Fibroblast of lung (primary cell): ENCODE results near the gene FAHD2A. TPM values are rescaled to one million over a fixed set of nuclear protein-coding genes. Genes with fewer than 3 reads are reported as not detected.

ENCODE experiments used
- DNase-seq, 2 donors: peaks; one replicate each; pipeline versions ENCODE4 v3.0.0 to v3.0.0-alpha.2; 2010; ENCODE audit warnings: low read depth in 2 of 2
- H2AFZ ChIP-seq: 2 replicates; pipeline ENCODE4 v1.5.1; 2012; ENCODE audit warnings: low read length, control low read depth, inconsistent platforms
- H3K27ac ChIP-seq: 2 replicates; pipeline ENCODE4 v1.5.1; 2011; ENCODE audit warnings: low read length, control low read depth; ENCODE audit not compliant: insufficient read depth
- H3K27me3 ChIP-seq: 2 replicates; pipeline ENCODE4 v1.5.1; 2011; ENCODE audit warnings: mild to moderate bottlenecking, low read length; ENCODE audit not compliant: control insufficient read depth, insufficient read depth
- H3K36me3 ChIP-seq: 2 replicates; pipeline ENCODE4 v1.5.1; 2011; ENCODE audit warnings: low read length; ENCODE audit not compliant: control insufficient read depth, insufficient read depth
- H3K4me1 ChIP-seq: 2 replicates; pipeline ENCODE4 v1.5.1; 2011; ENCODE audit warnings: low read length; ENCODE audit not compliant: control insufficient read depth, insufficient read depth; ENCODE audit errors: extremely low read depth
- H3K4me2 ChIP-seq: 2 replicates; pipeline ENCODE4 v1.5.1; 2011; ENCODE audit warnings: low read length, control low read depth; ENCODE audit not compliant: insufficient read depth; ENCODE audit errors: extremely low read depth
- H3K4me3 ChIP-seq, 4 experiments: fragments of 200-600 bp in 1 of 4; sonication (generic) in 1 of 4; replicated peaks in 1 of 4; 2 replicates each; pipeline ENCODE4 v1.5.1; 2011 to 2016; ENCODE audit warnings: low read length in 4 of 4, low read depth in 3 of 4, mild to moderate bottlenecking in 3 of 4, control low read depth in 2 of 4, inconsistent platforms in 1 of 4, mixed read lengths in 1 of 4; ENCODE audit not compliant: insufficient read depth in 1 of 4; ENCODE audit errors: control extremely low read depth in 1 of 4
- H3K79me2 ChIP-seq: 2 replicates; pipeline ENCODE4 v1.5.1; 2012; ENCODE audit warnings: mild to moderate bottlenecking, low read length, inconsistent platforms; ENCODE audit not compliant: control insufficient read depth, insufficient read depth
- H3K9ac ChIP-seq: 2 replicates; pipeline ENCODE4 v1.5.1; 2011; ENCODE audit warnings: mild to moderate bottlenecking, low read length, control low read depth; ENCODE audit not compliant: insufficient read depth
- H3K9me3 ChIP-seq: 2 replicates; pipeline ENCODE4 v1.5.1; 2012; ENCODE audit warnings: low read depth, low read length; ENCODE audit not compliant: control insufficient read depth, insufficient read depth
- H4K20me1 ChIP-seq: 2 replicates; pipeline ENCODE4 v1.5.1; 2011; ENCODE audit warnings: low read length; ENCODE audit not compliant: control insufficient read depth, insufficient read depth; ENCODE audit errors: extremely low read depth
- EZH2 ChIP-seq: IDR thresholded peaks from 2 replicates; pipeline ENCODE4 v1.5.1; 2012; ENCODE audit warnings: low read length, control low read depth, mild to moderate bottlenecking; ENCODE audit errors: missing control alignments
- polyA plus RNA-seq, 2 donors: library from polyadenylated mRNA; depleted of rRNA in 1 of 2; stranded (reverse) in 1 of 2; unstranded in 1 of 2; fragments of >200 nt; gene quantifications; 2 replicates each; pipeline ENCODE4 v1.2.1, GENCODE V29; 2011 to 2012; ENCODE audit warnings: missing spikeins in 1 of 2
- total RNA-seq: library from RNA; depleted of rRNA; stranded (reverse); fragments of >200 nt; gene quantifications from 2 replicates; pipeline ENCODE4 v1.2.1, GENCODE V29; 2014
- TF ChIP-seq, protein P1 (sequence below), 2 donors: IDR thresholded peaks in 1 of 2; conservative IDR thresholded peaks in 1 of 2; 1 replicate in 1 of 2; 2 replicates in 1 of 2; pipeline ENCODE4 v1.5.1; 2011 to 2012; ENCODE audit warnings: low read length in 2 of 2, control low read depth in 1 of 2, inconsistent platforms in 1 of 2, low read depth in 1 of 2, mild to moderate bottlenecking in 1 of 2

Gene FAHD2A
- total and polyA plus RNA-seq, 2 donors (not counting 1 experiment from before 2014, with no cell fraction given): 22.1 to 32.5 TPM

DNA sequence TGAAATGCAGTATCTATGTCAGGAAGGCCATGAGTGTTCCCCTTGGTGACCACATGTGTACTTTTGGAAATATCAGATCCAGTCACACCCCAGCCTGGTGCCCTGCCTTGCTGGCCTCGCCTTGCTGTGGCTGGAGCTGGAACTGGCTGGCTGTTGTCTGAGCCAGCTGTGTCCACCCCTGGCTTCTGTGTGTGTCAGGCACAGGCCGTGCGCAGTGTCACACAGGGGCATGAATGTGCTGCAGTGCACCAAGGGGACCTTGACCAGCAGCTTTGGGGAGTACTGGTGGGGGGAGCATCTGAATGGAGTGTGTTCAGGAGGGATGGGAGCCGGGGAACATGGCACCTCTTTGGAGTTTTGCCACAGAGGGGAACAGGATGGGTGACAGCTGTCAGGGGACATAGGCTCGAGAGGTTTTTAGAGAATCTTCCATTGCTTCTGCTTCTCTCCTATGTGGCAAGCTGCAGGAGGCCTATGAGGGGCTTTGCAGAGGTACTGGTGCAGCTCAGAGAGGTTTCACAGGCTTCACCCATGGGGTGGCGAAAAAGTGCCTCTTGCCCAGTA, 44.7 kb upstream of the FAHD2A start:
- Histone ChIP-seq H3K9me3 (no peaks in the 10 kb centered on the region), H3K79me2 (no peaks in the 10 kb centered on the region), H3K4me2 (no peak overlapping the region), H3K4me1 (no peaks in the 10 kb centered on the region), H3K4me3 (no peak overlapping the region), H3K27me3 (no peaks in the 10 kb centered on the region), H4K20me1 (no peaks in the 10 kb centered on the region), H2AFZ (no peak overlapping the region), H3K36me3 (no peaks in the 10 kb centered on the region), H3K9ac (no peak overlapping the region), H3K27ac (no peak overlapping the region)
- DNase-seq: no peak
- TF ChIP-seq, protein P1, sequence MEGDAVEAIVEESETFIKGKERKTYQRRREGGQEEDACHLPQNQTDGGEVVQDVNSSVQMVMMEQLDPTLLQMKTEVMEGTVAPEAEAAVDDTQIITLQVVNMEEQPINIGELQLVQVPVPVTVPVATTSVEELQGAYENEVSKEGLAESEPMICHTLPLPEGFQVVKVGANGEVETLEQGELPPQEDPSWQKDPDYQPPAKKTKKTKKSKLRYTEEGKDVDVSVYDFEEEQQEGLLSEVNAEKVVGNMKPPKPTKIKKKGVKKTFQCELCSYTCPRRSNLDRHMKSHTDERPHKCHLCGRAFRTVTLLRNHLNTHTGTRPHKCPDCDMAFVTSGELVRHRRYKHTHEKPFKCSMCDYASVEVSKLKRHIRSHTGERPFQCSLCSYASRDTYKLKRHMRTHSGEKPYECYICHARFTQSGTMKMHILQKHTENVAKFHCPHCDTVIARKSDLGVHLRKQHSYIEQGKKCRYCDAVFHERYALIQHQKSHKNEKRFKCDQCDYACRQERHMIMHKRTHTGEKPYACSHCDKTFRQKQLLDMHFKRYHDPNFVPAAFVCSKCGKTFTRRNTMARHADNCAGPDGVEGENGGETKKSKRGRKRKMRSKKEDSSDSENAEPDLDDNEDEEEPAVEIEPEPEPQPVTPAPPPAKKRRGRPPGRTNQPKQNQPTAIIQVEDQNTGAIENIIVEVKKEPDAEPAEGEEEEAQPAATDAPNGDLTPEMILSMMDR (conservative IDR thresholded peaks at IDR 0.05 in 1 of 2, IDR thresholded peaks at IDR 0.05 in 1 of 2; ENCODE audit: low read depth in 1 of 2, low read length in 2 of 2): no peak
- no peak for TF ChIP-seq EZH2

DNA sequence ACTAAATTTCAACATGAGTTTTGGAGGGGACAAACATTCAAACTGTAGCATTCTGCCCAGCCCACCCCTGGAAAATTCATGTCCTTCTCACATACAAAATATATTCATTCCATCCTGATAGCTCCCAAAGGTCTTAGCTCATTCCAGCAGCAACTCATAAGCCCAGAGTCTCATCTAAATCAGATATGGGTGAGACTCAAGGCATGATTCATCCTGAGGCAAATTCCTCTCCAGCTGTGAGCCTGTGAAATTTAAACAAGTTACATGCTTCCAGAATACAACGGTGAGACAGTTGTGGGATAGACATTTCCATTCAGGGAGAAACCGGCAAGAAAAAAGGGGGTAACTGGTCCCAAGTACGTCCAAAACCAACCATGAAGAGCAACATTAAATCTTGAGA, 43.5 kb upstream of the FAHD2A start:
- no peak overlapping the region for H3K9ac ChIP-seq
- no peaks in the 10 kb centered on the region for H3K27me3 ChIP-seq
- H3K4me2 ChIP-seq: no peak overlapping the region
- H3K9me3 ChIP-seq: no peaks in the 10 kb centered on the region
- no peaks in the 10 kb centered on the region for H3K4me1 ChIP-seq
- TF ChIP-seq EZH2: no peak
- TF ChIP-seq, protein P1 (conservative IDR thresholded peaks at IDR 0.05 in 1 of 2, IDR thresholded peaks at IDR 0.05 in 1 of 2; ENCODE audit: low read depth in 1 of 2, low read length in 2 of 2): no peak
- peak; percentile 59 to 87 for DNase-seq
- H2AFZ ChIP-seq: no peak overlapping the region
- no peaks in the 10 kb centered on the region for H3K79me2 ChIP-seq
- no peaks in the 10 kb centered on the region for H3K36me3 ChIP-seq
- no peak overlapping the region for H3K27ac ChIP-seq
- H3K4me3 ChIP-seq: no peak overlapping the region
- no peaks in the 10 kb centered on the region for H4K20me1 ChIP-seq

DNA sequence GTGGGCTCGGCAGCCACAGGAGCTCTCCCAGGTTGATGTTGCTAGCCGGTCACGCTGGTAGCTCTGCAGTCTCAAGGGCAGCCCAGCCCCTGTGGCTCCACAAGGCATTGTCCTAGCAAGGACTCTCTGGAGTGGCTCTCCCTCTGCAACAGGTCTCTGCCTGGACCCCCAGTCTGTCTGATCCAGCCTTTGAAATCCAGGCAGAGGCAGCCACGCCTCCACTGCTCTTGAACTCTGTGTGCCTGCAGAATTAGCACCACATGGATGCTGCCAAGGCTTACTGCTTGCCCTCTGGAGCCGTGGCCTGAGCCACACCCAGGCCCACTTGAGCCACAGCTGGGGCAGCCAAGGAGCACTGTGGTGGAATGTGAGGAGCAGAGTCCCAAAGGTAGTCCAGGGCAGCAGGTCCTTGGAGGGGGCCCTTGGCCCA, 43.0 kb upstream of the FAHD2A start:
- no peak overlapping the region for H3K4me2 ChIP-seq
- H3K9ac ChIP-seq: no peak overlapping the region

More for the DNA sequence above, 43.0 kb upstream of the FAHD2A start:
- H3K9me3 ChIP-seq: no peaks in the 10 kb centered on the region
- H3K36me3 ChIP-seq: no peaks in the 10 kb centered on the region
- no peaks in the 10 kb centered on the region for H4K20me1 ChIP-seq
- H3K79me2 ChIP-seq: no peaks in the 10 kb centered on the region
- no peaks in the 10 kb centered on the region for H3K27me3 ChIP-seq
- no peak overlapping the region for H2AFZ ChIP-seq
- no peak overlapping the region for H3K27ac ChIP-seq
- no peak for DNase-seq
- no peak for TF ChIP-seq EZH2
- TF ChIP-seq, protein P1 (conservative IDR thresholded peaks at IDR 0.05 in 1 of 2, IDR thresholded peaks at IDR 0.05 in 1 of 2; ENCODE audit: low read depth in 1 of 2, low read length in 2 of 2): no peak
- no peak overlapping the region for H3K4me3 ChIP-seq
- no peaks in the 10 kb centered on the region for H3K4me1 ChIP-seq
